ENCODE results near the gene MAP6.
"Not testable (repeated sequence)": the region's sequence is repeated elsewhere in the genome, so short reads cannot be mapped to it uniquely, and the experiment has no call there.

MAP6 gene

GRCh38 chr11:75589933-75590332, 78.9 kb downstream of the MAP6 start:
- DNase-seq = no peak

GRCh38 chr11:75589051-75589450, 79.8 kb downstream of the MAP6 start:
- DNase-seq = no peak

- no peak for DNase-seq
Observed at GRCh38 chr11:75588051-75588481, 80.8 kb downstream of the MAP6 start.

DNA sequence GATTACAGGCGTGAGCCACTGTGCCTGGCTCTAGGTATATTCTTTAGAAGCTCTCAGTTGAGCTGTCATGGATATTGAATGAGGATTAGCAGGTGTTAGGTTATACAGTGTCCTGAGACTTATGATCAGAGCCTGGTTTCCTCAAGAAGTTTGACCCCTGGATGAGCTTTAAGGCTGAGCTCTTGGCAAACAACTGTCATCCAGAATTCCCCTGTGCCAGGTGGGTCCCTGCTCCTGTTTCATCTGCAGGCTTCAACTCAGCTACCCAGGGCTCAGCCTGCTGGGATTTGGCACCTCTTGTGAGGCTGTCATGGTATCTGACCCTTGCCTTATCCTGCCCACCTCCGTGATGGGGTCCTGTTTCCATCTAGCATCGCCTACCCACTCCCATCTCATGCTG, 82.4 kb downstream of the MAP6 start:
- DNase-seq = no peak

- DNase-seq = no peak
Observed at GRCh38 chr11:75585293-75585670, 83.6 kb downstream of the MAP6 start.

- not testable (repeated sequence) for DNase-seq
Observed at GRCh38 chr11:75584659-75585292, 84.1 kb downstream of the MAP6 start.

- DNase-seq = no peak
Observed at GRCh38 chr11:75583718-75584658, 84.8 kb downstream of the MAP6 start.

DNA sequence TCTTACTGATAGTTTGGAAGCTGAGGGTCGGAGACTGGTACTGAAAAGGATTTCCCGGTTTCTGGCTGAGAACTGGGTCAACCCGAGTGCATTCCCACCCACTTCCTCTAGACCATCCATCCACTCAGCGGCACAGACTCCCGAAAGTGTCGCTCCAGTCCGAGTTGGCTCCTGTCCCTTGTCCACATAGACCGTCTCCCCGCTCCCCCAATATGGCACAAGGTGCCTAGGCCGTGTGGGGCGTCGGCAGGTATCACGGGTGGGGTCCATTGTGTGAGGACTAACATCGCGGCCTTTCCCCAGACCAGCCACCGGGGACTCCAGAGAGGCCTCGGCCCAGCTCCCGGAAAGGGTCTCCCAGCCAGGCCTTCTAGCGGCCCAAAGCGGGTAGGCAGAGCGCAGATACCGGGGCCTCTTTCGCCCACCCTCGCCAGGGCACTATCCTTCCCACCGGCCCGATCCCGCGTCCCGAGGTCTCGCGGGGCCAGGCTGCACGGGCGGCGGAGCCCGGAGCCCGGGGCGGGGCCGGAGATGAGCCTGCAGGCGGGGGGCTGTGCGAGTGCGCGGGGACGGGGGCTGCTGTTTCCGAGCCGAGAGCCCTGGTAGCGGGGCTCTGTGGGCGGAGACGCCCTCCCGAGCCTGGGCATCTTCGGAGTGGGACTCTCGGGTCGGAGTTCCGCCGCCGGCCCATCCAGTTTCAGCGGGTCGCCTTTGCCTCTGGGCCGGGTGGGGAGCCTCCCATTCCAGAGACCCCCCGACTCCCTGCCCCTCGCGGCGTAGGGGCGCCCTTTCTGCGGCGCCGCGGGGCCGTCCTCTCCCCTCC, 85.7 kb downstream of the MAP6 start:
- no peak for DNase-seq

DNA sequence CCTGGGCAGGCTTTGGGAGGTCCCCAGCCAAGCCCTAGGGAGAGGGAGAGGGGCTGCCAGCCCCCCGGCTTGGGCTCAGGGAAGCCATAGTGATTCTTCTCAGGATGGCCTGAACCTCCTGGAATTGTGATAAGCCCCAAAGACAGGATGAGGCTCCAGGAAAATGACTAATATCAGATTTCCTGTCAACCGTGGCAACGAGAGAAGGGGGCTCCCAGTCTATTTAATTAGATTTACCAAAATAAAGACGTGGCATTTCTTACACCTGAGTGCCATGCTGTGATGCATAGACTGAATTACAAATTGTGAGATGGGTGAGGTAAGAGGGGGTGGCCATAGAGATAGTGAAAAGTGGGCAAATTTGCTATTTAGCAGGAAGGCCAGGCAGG, 86.3 kb downstream of the MAP6 start:
- no peak for DNase-seq

GRCh38 chr11:75579841-75580240, 89.0 kb downstream of the MAP6 start:
- no peak for DNase-seq

- no peak for DNase-seq
Observed at GRCh38 chr11:75578977-75579376, 89.9 kb downstream of the MAP6 start.

DNA sequence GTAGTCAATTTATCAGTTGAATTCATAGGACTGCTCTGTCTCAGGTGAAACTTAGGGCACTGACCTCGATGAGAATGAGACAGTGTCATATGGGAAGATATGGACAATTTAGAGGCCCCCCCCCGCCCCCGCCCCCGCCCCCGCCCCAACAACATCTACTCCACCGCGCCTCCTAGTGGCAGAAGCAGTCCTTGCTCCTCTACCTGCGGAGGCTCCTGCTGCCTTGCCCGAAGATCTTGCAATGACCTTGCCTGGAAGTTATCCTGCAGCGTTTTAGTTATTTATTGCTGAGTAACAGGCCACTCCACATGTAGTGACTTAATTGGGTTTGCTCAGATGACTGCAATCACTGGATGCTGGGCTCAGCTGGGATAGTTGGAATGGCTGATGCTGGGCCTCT, 91.6 kb downstream of the MAP6 start:
- DNase-seq = no peak

DNA sequence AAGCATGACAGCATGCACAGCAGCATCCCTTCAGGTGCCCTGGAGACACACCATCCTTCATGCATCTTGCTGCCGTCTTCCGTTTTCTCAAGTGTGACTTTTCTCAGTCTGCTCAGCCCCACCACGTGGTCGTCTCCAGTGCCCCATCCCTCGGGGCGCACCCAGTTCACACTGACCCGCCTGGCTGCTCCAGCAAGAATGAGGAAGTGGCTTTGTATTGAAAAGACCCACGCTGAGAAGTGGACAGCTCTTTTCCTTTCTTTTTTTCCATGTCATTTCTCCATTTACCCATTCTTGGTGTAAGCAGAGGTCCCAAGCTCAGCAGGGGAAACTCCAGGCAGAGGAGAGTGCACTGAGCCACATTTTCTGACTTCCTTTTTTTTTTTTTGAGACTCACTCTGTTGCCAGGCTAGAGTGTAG, 92.3 kb downstream of the MAP6 start:
- DNase-seq = no peak

GRCh38 chr11:75576017-75576416, 92.8 kb downstream of the MAP6 start:
- no peak for DNase-seq

- DNase-seq = no peak
Observed at GRCh38 chr11:75574698-75575602, 93.9 kb downstream of the MAP6 start.

DNA sequence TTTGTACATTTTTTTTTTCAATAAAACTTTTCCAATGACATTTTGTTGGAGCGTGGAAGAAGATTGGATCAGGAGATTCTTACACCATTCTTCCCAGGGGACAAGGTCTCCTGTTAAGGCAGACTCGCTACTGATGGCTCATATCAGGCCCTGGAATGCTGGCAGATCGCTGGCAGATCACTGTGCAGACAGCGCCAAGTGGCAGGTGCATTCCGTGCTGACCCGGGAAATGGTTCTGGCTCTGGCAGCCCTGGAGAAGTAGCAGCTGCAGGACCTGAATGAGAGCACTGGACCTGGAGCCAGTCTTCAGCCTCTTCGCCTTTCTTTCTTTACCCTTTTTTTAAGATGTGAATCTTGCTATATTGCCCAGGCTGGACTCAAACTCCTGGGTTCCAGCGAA, 96.1 kb downstream of the MAP6 start:
- no peak for DNase-seq

GRCh38 chr11:75571625-75572024, 97.2 kb downstream of the MAP6 start:
- DNase-seq = no peak

- no peak for DNase-seq
Observed at GRCh38 chr11:75570559-75571139, 98.2 kb downstream of the MAP6 start.

DNA sequence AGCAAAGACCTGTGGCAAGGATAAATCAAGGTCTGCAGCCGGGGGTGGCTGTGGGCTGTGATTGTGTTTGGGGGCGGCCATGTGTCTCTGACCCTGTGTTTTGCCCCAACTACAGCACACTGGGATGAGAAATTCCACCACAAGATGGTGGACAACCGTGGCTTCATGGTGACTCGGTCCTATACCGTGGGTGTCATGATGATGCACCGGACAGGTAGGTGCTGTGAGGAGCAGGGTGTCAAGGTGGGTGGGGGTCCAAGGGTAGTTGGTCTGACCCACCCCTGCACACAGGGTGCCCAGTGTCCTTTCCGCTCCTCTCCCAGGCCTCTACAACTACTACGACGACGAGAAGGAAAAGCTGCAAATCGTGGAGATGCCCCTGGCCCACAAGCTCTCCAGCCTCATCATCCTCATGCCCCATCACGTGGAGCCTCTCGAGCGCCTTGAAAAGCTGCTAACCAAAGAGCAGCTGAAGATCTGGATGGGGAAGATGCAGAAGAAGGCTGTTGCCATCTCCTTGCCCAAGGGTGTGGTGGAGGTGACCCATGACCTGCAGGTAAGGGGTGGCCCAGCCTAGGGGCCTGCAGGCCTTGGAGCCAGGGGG, 100.1 kb downstream of the MAP6 start:
- no peak for DNase-seq

DNA sequence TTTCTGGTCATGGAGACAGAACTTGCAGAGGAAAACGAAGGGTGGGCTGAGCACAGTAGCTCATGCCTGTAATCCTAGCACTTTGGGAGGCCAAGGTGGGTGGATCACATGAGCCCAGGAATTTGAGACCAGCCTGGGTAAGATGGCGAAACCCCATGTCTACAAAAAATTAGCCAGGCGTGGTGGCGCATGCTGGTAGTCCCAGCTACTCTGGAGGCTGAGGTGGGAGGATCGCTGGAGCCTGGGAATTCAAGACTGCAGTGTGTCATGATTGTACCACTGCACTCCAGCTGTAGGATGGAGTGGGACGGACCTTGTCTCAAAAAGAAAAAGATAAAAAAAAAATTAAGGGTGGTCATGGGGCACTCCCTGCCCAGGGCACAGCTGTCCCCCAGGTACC, 100.9 kb downstream of the MAP6 start:
- no peak for DNase-seq

DNA sequence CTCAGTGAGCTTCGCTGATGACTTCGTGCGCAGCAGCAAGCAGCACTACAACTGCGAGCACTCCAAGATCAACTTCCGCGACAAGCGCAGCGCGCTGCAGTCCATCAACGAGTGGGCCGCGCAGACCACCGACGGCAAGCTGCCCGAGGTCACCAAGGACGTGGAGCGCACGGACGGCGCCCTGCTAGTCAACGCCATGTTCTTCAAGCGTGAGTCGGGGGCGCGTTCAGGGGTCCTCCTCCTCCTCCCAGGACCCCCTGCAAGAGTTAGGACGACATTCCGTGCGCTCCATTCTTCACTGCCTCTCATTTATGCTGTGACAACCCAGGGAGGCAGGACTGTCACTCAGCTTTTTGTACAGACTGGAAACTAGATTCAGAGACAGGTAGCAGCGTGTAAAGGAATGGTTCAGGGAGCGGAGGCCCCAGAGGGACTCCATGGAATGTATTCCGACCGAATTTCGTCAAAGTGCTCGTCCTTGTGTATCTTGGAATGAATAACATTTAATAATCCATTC, 102.0 kb downstream of the MAP6 start:
- DNase-seq = no peak
